PC-9 (cell line): ENCODE results near the gene FFAR3. TPM values are rescaled to one million over a fixed set of nuclear protein-coding genes. Genes with fewer than 3 reads are reported as not detected.

Experiments
- BruUV-seq: library from RNA; stranded (reverse); fragments of 400-500 nt; replicated peaks from 2 replicates; lab custom pipeline; 2021; lab: Mats Ljungman, UMichigan
- CTCF ChIA-PET: fragments of 300-600 bp; sonication (Branson Sonifier 250); formaldehyde crosslinking; loops from one replicate; lab custom pipeline; 2022; ENCODE audit warnings: antibody characterized with exemption; lab: Charles Lee
- POLR2A ChIA-PET: fragments of 300-600 bp; sonication (Branson Sonifier 250); formaldehyde crosslinking; loops from one replicate; lab custom pipeline; 2022; ENCODE audit warnings: antibody characterized with exemption; ENCODE audit not compliant: unreplicated experiment; lab: Charles Lee
- DNase-seq, 2 experiments: peaks; one replicate each; pipeline versions ENCODE4 v3.0.0 to v3.0.0-alpha.2; 2015 to 2022; ENCODE audit warnings: mixed read lengths in 1 of 2
- H2AFZ ChIP-seq: fragments of 200-600 bp; sonication (generic); 2 replicates; pipeline ENCODE4 v1.8.1; 2017; ENCODE audit warnings: antibody characterized with exemption
- H3F3A ChIP-seq: fragments of 200-600 bp; sonication (generic); 2 replicates; pipeline ENCODE4 v1.8.1; 2017; ENCODE audit warnings: antibody characterized with exemption, mild to moderate bottlenecking, low read depth; ENCODE audit not compliant: insufficient read depth
- H3K27ac ChIP-seq: fragments of 200-600 bp; sonication (generic); 2 replicates; pipeline ENCODE4 v1.6.1; 2016; ENCODE audit warnings: mixed run types
- H3K27me3 ChIP-seq: fragments of 200-600 bp; sonication (generic); 2 replicates; pipeline ENCODE4 v1.6.1; 2016; ENCODE audit warnings: low read depth, mixed run types; ENCODE audit not compliant: insufficient read depth
- H3K36me3 ChIP-seq: fragments of 200-600 bp; sonication (generic); 2 replicates; pipeline ENCODE4 v1.6.1; 2016; ENCODE audit warnings: low read depth, mixed run types
- H3K4me1 ChIP-seq: fragments of 200-600 bp; sonication (generic); replicated peaks from 2 replicates; pipeline ENCODE4 v1.6.1; 2016; ENCODE audit warnings: mixed run types; ENCODE audit not compliant: insufficient read depth
- H3K4me2 ChIP-seq: fragments of 200-600 bp; sonication (generic); 2 replicates; pipeline ENCODE4 v1.6.1; 2017; ENCODE audit warnings: mixed run types
- H3K4me3 ChIP-seq: fragments of 200-600 bp; sonication (generic); 2 replicates; pipeline ENCODE4 v1.6.1; 2016; ENCODE audit warnings: mixed run types
- H3K79me2 ChIP-seq: fragments of 200-600 bp; sonication (generic); 2 replicates; pipeline ENCODE4 v1.6.1; 2017; ENCODE audit warnings: low read depth, mixed run types
- H3K9me2 ChIP-seq: fragments of 200-600 bp; sonication (generic); 2 replicates; pipeline ENCODE4 v1.8.1; 2017; ENCODE audit warnings: mild to moderate bottlenecking; ENCODE audit not compliant: insufficient read depth
- H3K9me3 ChIP-seq: fragments of 200-600 bp; sonication (generic); 2 replicates; pipeline ENCODE4 v1.8.1; 2016; ENCODE audit warnings: low read depth; ENCODE audit not compliant: insufficient read depth
- H4K20me1 ChIP-seq: fragments of 200-600 bp; sonication (generic); 2 replicates; pipeline ENCODE4 v1.8.1; 2017; ENCODE audit not compliant: insufficient read depth
- EZH2 ChIP-seq: fragments of 200-600 bp; sonication (generic); IDR thresholded peaks from 2 replicates; pipeline ENCODE4 v1.8.0; 2017; ENCODE audit warnings: antibody characterized with exemption, low read depth
- intact Hi-C: fragments of 100-400 bp; cut with micrococcal nuclease; formaldehyde crosslinking; loops from one replicate; pipeline ENCODE4 v1.10.0; 2022; ENCODE audit not compliant: unreplicated experiment
- total RNA-seq: library from RNA; stranded (reverse); gene quantifications from 2 replicates; pipeline ENCODE4 v1.2.3, GENCODE V29; 2021
- TF ChIP-seq, protein P1 (sequence below): fragments of 200-600 bp; sonication (generic); conservative IDR thresholded peaks from 2 replicates; pipeline ENCODE4 v1.6.1; 2017; ENCODE audit warnings: mixed run types, antibody characterized with exemption, mild to moderate bottlenecking, moderate library complexity

The FFAR3 gene
- total RNA-seq, 1 experiment from 2014 or later, result not detected

DNA sequence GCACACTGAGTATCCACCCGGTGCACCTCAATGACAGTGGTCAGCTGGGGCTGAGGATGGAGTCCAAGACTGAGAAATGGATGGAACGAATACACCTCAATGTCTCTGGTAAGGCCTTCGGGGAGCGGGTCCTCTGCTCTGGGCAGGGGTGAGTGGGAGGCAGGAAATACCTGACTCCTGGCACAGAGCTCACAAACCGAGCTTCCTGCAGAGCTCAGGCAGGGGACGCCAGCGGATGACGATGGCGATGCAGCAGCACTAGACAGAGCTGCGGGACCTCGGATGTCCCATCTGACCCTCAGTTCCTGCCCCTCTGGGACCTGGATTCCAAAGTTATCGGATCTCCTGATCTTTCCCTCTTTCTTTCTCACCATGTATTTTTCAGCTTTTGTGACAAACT is 25.4 kb upstream of the FFAR3 start:
- H2AFZ ChIP-seq, result no peak overlapping the region
- no peaks in the 10 kb centered on the region for H3K9me3 ChIP-seq
- peaks cover 10% of the 10 kb centered on the region; the same call in 1 of the 2 replicates for H4K20me1 ChIP-seq
- no peak overlapping the region for H3K4me2 ChIP-seq
- ChIA-PET CTCF (no interaction called here), POLR2A (interaction anchor here (0.5 kb wide), 1 partner anchor 166 kb away, joined by 4 read pairs; no protein-coding TSS in a partner anchor)
- no peaks in the 10 kb centered on the region for H3K4me1 ChIP-seq
- peaks cover 37% of the 10 kb centered on the region for H3K36me3 ChIP-seq
- H3K9me2 ChIP-seq, result no peaks in the 10 kb centered on the region
- no peak for DNase-seq
- no TSS peak for BruUV-seq
- TF ChIP-seq, protein P1, sequence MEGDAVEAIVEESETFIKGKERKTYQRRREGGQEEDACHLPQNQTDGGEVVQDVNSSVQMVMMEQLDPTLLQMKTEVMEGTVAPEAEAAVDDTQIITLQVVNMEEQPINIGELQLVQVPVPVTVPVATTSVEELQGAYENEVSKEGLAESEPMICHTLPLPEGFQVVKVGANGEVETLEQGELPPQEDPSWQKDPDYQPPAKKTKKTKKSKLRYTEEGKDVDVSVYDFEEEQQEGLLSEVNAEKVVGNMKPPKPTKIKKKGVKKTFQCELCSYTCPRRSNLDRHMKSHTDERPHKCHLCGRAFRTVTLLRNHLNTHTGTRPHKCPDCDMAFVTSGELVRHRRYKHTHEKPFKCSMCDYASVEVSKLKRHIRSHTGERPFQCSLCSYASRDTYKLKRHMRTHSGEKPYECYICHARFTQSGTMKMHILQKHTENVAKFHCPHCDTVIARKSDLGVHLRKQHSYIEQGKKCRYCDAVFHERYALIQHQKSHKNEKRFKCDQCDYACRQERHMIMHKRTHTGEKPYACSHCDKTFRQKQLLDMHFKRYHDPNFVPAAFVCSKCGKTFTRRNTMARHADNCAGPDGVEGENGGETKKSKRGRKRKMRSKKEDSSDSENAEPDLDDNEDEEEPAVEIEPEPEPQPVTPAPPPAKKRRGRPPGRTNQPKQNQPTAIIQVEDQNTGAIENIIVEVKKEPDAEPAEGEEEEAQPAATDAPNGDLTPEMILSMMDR, result no peak
- no peak for TF ChIP-seq EZH2
- intact Hi-C loops, result no loop called here
- no peaks in the 10 kb centered on the region for H3K27me3 ChIP-seq
- H3K79me2 ChIP-seq, result no peaks in the 10 kb centered on the region
- H3K4me3 ChIP-seq, result no peak overlapping the region
- H3K27ac ChIP-seq, result no peak overlapping the region
- H3F3A ChIP-seq, result no peaks in the 10 kb centered on the region

DNA sequence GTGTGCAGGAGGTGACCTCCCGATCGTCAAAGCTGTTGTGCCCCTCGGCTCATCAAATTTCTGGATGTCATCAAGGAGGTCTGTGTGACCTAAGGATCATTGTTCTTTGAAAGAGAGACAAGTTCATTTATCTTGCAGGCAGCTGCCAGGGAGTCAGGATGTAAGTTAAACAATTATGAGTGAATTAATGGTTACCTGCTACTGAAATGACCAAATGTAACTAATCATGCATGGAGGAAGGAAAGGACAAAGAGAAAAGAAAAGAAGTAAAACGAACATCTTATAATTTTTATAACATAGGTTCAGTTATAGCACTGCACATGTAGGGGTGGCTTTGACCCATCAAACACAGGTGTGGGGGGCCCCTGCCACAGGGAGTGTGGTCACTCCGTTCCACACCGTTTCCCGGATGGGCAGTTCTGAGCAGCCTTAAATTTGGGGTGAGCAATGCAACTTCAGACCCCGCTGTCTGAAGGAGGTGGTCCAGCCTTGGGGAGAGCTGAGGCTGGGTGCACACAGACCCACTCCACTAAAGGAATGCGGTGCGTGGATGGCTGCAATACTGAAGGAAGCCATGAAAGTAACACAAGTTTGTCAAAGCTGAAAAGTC is 24.0 kb upstream of the FFAR3 start:
- Histone ChIP-seq H3K4me3 (no peak overlapping the region), H3F3A (no peaks in the 10 kb centered on the region), H3K4me1 (no peaks in the 10 kb centered on the region), H3K36me3 (peaks cover 30% of the 10 kb centered on the region), H3K79me2 (no peaks in the 10 kb centered on the region), H4K20me1 (peaks cover 10% of the 10 kb centered on the region; the same call in 1 of the 2 replicates), H3K9me2 (no peaks in the 10 kb centered on the region), H3K4me2 (no peak overlapping the region), H2AFZ (no peak overlapping the region), H3K9me3 (no peaks in the 10 kb centered on the region), H3K27me3 (no peaks in the 10 kb centered on the region), H3K27ac (no peak overlapping the region)
- ChIA-PET CTCF (no interaction called here), POLR2A (no interaction called here)
- no peak for DNase-seq
- intact Hi-C loops, result no loop called here
- no peak for TF ChIP-seq EZH2
- TF ChIP-seq, protein P1, result no peak
- no TSS peak for BruUV-seq

DNA sequence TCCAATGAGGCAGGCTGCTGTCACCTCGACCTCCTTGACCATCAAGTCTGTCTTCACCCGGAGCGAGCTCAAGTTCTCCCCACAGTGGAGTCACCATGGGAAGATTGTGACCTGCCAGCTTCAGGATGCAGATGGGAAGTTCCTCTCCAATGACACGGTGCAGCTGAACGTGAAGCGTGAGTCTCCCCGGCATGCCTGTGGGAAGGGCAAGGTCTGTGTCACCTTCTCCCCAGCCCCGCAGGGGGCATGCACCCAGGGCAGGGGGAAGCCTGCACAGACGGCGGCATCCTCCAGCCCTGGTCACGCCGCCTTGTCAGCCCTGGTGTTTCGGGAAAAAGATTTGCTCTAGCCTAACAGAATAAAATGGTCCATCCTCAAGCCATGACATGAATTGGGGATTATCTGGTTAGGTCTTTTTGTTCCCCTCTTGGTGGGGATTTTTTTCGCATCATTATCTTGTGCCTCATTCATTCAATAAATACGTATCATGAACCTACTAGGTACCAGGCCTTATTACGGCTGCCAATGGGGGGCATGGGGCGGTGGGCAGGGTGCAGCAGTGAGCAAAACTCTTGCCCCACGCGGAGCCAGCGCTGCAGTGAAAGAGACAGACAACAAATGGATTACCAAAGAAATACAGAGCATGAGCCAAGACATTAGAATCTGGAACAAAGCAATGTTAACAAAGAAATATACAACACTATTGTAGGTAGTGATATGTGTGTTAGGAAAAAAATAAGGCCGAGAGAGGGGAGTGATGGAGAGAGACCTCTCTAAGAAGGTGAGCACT is 21.9 kb upstream of the FFAR3 start:
- no peak for DNase-seq
- Histone ChIP-seq H3K4me1 (no peaks in the 10 kb centered on the region), H3K4me2 (no peak overlapping the region), H4K20me1 (peaks cover 6% of the 10 kb centered on the region; the same call in 1 of the 2 replicates), H3F3A (peaks cover 4% of the 10 kb centered on the region; the same call in 1 of the 2 replicates), H2AFZ (no peak overlapping the region), H3K9me2 (no peaks in the 10 kb centered on the region), H3K4me3 (no peak overlapping the region), H3K27me3 (no peaks in the 10 kb centered on the region), H3K79me2 (no peaks in the 10 kb centered on the region), H3K36me3 (peaks cover 18% of the 10 kb centered on the region), H3K9me3 (no peaks in the 10 kb centered on the region), H3K27ac (no peak overlapping the region)
- POLR2A ChIA-PET, result no interaction called here
- no TSS peak for BruUV-seq
- intact Hi-C loops, result no loop called here
- CTCF ChIA-PET, result no interaction called here
- TF ChIP-seq EZH2, result no peak
- TF ChIP-seq, protein P1, result no peak
